ENCODE results near the gene BRD2.

DNA sequence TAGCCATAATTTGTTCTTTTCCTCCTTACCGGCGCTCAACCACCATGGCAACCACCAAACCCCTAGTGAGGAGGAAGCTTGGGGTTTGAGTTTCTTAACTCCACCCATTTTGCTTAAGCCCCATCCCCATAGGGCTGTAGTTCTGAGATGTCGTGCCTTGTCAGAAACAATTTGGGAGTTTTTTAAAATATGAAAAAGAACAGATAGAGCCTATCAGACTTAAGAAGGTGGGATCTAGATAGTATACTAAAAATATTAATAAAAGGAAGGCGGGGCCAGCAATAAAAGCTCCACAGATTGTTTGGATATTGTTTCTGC is 5.6 kb downstream of the BRD2 start:
- no peak for TF ChIP-seq POLR2AphosphoS5 (IDR thresholded peaks at IDR 0.05; ENCODE audit: borderline replicate concordance, low read depth, low read length)
- TF ChIP-seq EZH2 (IDR thresholded peaks at IDR 0.05) = no peak
- TF ChIP-seq FOXP2 (optimal IDR thresholded peaks at IDR 0.05; ENCODE audit: control extremely low read depth, extremely low read length, insufficient read depth) = no peak

All from SK-N-MC (cell line).